Prostate gland (tissue), 2 donors: ENCODE results near the gene ADAMTSL3. TPM values are rescaled to one million over a fixed set of nuclear protein-coding genes. Genes with fewer than 3 reads are reported as not detected.
A peak's percentile ranks its signal among the peaks of the same experiment; 100 is the strongest.

ENCODE experiments used
- DNase-seq: peaks from one replicate; pipeline ENCODE4 v3.0.0-alpha.2; 2019; ENCODE audit warnings: low spot score
- H3K27ac ChIP-seq, 2 donors: fragments of 200-600 bp; sonication (generic); 2 replicates each; pipeline ENCODE4 v1.5.1; 2017 to 2019
- H3K27me3 ChIP-seq: fragments of 200-600 bp; sonication (generic); replicated peaks from 2 replicates; pipeline ENCODE4 v1.5.1; 2019; ENCODE audit not compliant: insufficient read depth
- H3K36me3 ChIP-seq, 2 donors: fragments of 200-600 bp; sonication (generic); 1 replicate in 1 of 2; 2 replicates in 1 of 2; pipeline versions ENCODE4 v1.5.1 to v1.8.1; 2017 to 2019
- H3K4me1 ChIP-seq: fragments of 200-600 bp; sonication (generic); replicated peaks from 2 replicates; pipeline ENCODE4 v1.5.1; 2019
- H3K4me3 ChIP-seq, 2 donors: fragments of 200-600 bp; sonication (generic); 2 replicates each; pipeline ENCODE4 v1.5.1; 2017 to 2019
- H3K9me3 ChIP-seq: fragments of 200-600 bp; sonication (generic); 2 replicates; pipeline ENCODE4 v1.5.1; 2017
- POLR2A ChIP-seq: fragments of 450-650 bp; IDR thresholded peaks from one replicate; pipeline ENCODE4 v1.6.1; 2016; ENCODE audit warnings: antibody characterized with exemption, mild to moderate bottlenecking
- POLR2AphosphoS5 ChIP-seq: sonication (generic); formaldehyde crosslinking; IDR thresholded peaks from one replicate; pipeline ENCODE4 v1.6.1; 2017; ENCODE audit warnings: antibody characterized with exemption
- WGBS: methylation state at CpG from one replicate; pipeline ENCODE4 v1.1.5; 2018; 5-methylcytosine and 5-hydroxymethylcytosine counted together
- intact Hi-C: fragments of 100-400 bp; cut with DNase I; formaldehyde crosslinking; loops from one replicate; pipeline ENCODE4 v1.14.2; 2022
- total RNA-seq, 2 donors: library from RNA; depleted of rRNA; stranded (reverse); fragments of >200 nt; gene quantifications; one replicate each; pipeline ENCODE4 v1.1.0, GENCODE V29; 2016
- TF ChIP-seq, protein P1 (sequence below), 4 experiments: fragments of 200-600 bp in 2 of 4; fragments of 450-650 bp in 2 of 4; sonication (generic) in 2 of 4; IDR thresholded peaks; 1 replicate in 3 of 4; 2 replicates in 1 of 4; pipeline ENCODE4 v1.5.1; 2016 to 2019; ENCODE audit warnings: antibody characterized with exemption in 4 of 4, mild to moderate bottlenecking in 2 of 4, moderate library complexity in 2 of 4

Gene ADAMTSL3
- total RNA-seq, 2 donors from 2014 or later = 4.5 to 25.2 TPM

- TF ChIP-seq, protein P1, sequence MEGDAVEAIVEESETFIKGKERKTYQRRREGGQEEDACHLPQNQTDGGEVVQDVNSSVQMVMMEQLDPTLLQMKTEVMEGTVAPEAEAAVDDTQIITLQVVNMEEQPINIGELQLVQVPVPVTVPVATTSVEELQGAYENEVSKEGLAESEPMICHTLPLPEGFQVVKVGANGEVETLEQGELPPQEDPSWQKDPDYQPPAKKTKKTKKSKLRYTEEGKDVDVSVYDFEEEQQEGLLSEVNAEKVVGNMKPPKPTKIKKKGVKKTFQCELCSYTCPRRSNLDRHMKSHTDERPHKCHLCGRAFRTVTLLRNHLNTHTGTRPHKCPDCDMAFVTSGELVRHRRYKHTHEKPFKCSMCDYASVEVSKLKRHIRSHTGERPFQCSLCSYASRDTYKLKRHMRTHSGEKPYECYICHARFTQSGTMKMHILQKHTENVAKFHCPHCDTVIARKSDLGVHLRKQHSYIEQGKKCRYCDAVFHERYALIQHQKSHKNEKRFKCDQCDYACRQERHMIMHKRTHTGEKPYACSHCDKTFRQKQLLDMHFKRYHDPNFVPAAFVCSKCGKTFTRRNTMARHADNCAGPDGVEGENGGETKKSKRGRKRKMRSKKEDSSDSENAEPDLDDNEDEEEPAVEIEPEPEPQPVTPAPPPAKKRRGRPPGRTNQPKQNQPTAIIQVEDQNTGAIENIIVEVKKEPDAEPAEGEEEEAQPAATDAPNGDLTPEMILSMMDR (IDR thresholded peaks at IDR 0.05) = no peak
- no peak for TF ChIP-seq POLR2A
- no peak for TF ChIP-seq POLR2AphosphoS5
- 67% methylated on average over 6 of the region's 6 CpGs for WGBS
- H3K27me3 ChIP-seq = no peaks in the 10 kb centered on the region
- no peak overlapping the region for H3K27ac ChIP-seq
- no peaks in the 10 kb centered on the region for H3K36me3 ChIP-seq
- H3K4me1 ChIP-seq = no peaks in the 10 kb centered on the region
- intact Hi-C loops = loop anchor here (5.0 to 10.0 kb wide), 3 partner anchors 60 to 187 kb away; partner anchors contain the start of gene ADAMTSL3
- no peak for DNase-seq
- H3K4me3 ChIP-seq = no peak overlapping the region
- H3K9me3 ChIP-seq = no peaks in the 10 kb centered on the region
These were observed 188.4 kb downstream of the ADAMTSL3 start for GRCh38 chr15:83842281-83842680.

DNA sequence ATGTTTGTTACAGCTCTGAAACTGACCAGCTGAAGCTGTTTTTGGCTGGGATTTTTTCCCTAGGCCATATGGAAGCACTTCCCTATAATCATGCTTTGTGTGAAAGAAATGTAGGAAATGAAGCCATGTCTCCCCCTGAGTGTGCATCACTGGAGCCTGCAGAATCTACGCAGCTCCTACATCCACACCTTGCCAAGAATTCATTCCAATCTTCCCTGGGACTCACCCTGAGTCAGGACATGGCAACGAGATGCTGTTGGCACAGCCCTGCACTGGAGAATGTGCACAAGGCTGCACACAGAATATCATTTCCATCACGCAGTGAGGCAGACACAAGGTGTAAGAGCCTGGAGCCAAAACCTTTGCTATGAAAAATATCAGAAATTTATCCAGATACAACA lies 189.5 kb downstream of the ADAMTSL3 start:
- Histone ChIP-seq H3K27ac (no peak overlapping the region), H3K36me3 (no peaks in the 10 kb centered on the region), H3K9me3 (no peaks in the 10 kb centered on the region), H3K27me3 (no peaks in the 10 kb centered on the region), H3K4me3 (no peak overlapping the region), H3K4me1 (no peaks in the 10 kb centered on the region)
- TF ChIP-seq POLR2A (no peak), POLR2AphosphoS5 (no peak)
- TF ChIP-seq, protein P1 (IDR thresholded peaks at IDR 0.05) = no peak
- WGBS = 48% methylated on average over 3 of the region's 3 CpGs
- DNase-seq = no peak
- intact Hi-C loops = loop anchor here (5.0 to 10.0 kb wide), 3 partner anchors 59 to 189 kb away; partner anchors contain the start of gene ADAMTSL3

DNA sequence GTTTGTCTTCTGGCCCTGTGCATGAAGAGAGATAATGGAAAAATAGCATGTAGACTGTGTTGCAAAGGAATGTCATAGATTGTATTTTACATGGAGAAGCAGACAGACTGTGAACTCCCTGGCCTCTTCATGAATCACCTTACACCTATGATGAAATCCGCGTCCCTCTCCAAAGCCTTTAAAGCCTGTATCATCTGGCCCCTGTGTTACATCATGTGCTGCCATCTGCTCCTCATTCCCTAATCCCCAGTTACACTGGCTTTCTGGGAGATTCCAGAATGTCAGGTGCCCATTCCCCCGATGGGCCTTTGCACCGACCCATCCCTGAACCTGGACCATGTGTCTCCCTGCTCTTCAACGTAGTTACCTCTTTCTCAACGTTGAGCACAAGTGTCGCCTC lies 190.8 kb downstream of the ADAMTSL3 start:
- DNase-seq = no peak
- TF ChIP-seq POLR2AphosphoS5 (no peak), POLR2A (no peak)
- TF ChIP-seq, protein P1 (IDR thresholded peaks at IDR 0.05) = no peak
- H3K9me3 ChIP-seq = no peaks in the 10 kb centered on the region
- H3K4me1 ChIP-seq = no peaks in the 10 kb centered on the region
- no peaks in the 10 kb centered on the region for H3K36me3 ChIP-seq
- intact Hi-C loops = loop anchor here (5.0 to 10.0 kb wide), 3 partner anchors 58 to 190 kb away; partner anchors contain the start of gene ADAMTSL3
- no peak overlapping the region for H3K4me3 ChIP-seq
- 96% methylated on average over 7 of the region's 7 CpGs for WGBS
- H3K27me3 ChIP-seq = no peaks in the 10 kb centered on the region
- H3K27ac ChIP-seq = no peak overlapping the region

DNA sequence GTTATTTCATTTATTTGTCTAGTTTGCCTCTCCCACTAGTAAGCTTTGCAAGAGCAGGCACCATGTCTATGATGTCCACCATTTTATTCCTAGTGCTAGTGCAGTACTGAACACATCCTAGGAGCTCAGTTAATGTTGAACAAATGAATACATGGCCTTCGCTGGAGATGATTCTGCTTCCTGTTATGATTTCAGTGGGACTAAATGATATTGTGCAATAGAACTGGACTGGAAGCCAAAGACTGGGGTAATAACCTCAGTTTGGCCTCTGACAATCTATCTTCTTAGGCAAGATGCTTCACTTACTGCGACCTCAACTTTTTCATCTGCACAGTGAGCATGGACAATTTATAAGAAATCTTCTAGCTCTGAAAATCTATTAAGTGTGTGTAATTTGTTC lies 191.3 kb downstream of the ADAMTSL3 start:
- 60% methylated on average over 2 of the region's 2 CpGs for WGBS
- H3K27ac ChIP-seq = no peak overlapping the region
- H3K4me3 ChIP-seq = no peak overlapping the region
- H3K4me1 ChIP-seq = no peaks in the 10 kb centered on the region
- DNase-seq = no peak
- no peaks in the 10 kb centered on the region for H3K9me3 ChIP-seq
- no peaks in the 10 kb centered on the region for H3K36me3 ChIP-seq
- no peaks in the 10 kb centered on the region for H3K27me3 ChIP-seq
- intact Hi-C loops = loop anchor here (10.0 kb wide), 1 partner anchor 190 kb away; the partner anchor contains the start of gene ADAMTSL3
- peak; percentile 7 for TF ChIP-seq POLR2AphosphoS5
- TF ChIP-seq, protein P1 (IDR thresholded peaks at IDR 0.05) = no peak
- no peak for TF ChIP-seq POLR2A

GRCh38 chr15:83846847-83847246 lies 192.9 kb downstream of the ADAMTSL3 start:
- Histone ChIP-seq H3K36me3 (no peaks in the 10 kb centered on the region), H3K9me3 (no peaks in the 10 kb centered on the region), H3K27ac (no peak overlapping the region), H3K27me3 (no peaks in the 10 kb centered on the region), H3K4me3 (no peak overlapping the region), H3K4me1 (no peaks in the 10 kb centered on the region)
- WGBS = 77% methylated on average over 3 of the region's 3 CpGs
- TF ChIP-seq POLR2A = no peak
- TF ChIP-seq, protein P1 (IDR thresholded peaks at IDR 0.05) = no peak
- no peak for TF ChIP-seq POLR2AphosphoS5
- intact Hi-C loops = loop anchor here (10.0 kb wide), 1 partner anchor 192 kb away; the partner anchor contains the start of gene ADAMTSL3
- DNase-seq = no peak
